Neural cell (in vitro differentiated cells): Measurements from ENCODE around the gene INSM2. TPM values are rescaled to one million over a fixed set of nuclear protein-coding genes. Genes with fewer than 3 reads are reported as not detected.

Experiments
- H2AFZ ChIP-seq: fragments of 200-600, 300-800 bp; sonication (generic), shearing (Covaris generic); 2 replicates; pipeline ENCODE4 v1.6.0; 2014; ENCODE audit warnings: low read depth, mild to moderate bottlenecking, antibody characterized with exemption, low read length, moderate library complexity
- H3F3A ChIP-seq: fragments of 200-600 bp; shearing (Covaris generic); 2 replicates; pipeline ENCODE4 v1.6.1; 2016; ENCODE audit warnings: mild to moderate bottlenecking, moderate library complexity, mixed read lengths, antibody characterized with exemption, low read length; ENCODE audit not compliant: insufficient read depth, poor library complexity, severe bottlenecking
- H3K27ac ChIP-seq: fragments of 200-600, 300-800 bp; sonication (generic), shearing (Covaris generic); 2 replicates; pipeline ENCODE4 v1.5.1; 2014; ENCODE audit warnings: mild to moderate bottlenecking, low read length, moderate library complexity
- H3K27me3 ChIP-seq: fragments of 300-800, 200-600 bp; sonication (generic), shearing (Covaris generic); 2 replicates; pipeline ENCODE4 v1.6.0; 2014; ENCODE audit warnings: mild to moderate bottlenecking, low read depth, low read length, moderate library complexity; ENCODE audit not compliant: insufficient read depth
- H3K36me3 ChIP-seq: fragments of 300-800, 200-600 bp; sonication (generic), shearing (Covaris generic); 2 replicates; pipeline ENCODE4 v1.5.1; 2014; ENCODE audit warnings: mild to moderate bottlenecking, antibody characterized with exemption, low read length, moderate library complexity; ENCODE audit not compliant: insufficient read depth
- H3K4me2 ChIP-seq: fragments of 300-800, 200-600 bp; sonication (generic), shearing (Covaris generic); 2 replicates; pipeline ENCODE4 v1.6.0; 2014; ENCODE audit warnings: mild to moderate bottlenecking, low read length
- H3K4me3 ChIP-seq: fragments of 300-800, 200-600 bp; sonication (generic), shearing (Covaris generic); 2 replicates; pipeline ENCODE4 v1.5.1; 2014; ENCODE audit warnings: mild to moderate bottlenecking, low read length, moderate library complexity
- H3K79me2 ChIP-seq: fragments of 200-600 bp; shearing (Covaris generic); replicated peaks from 2 replicates; pipeline ENCODE4 v1.6.0; 2014; ENCODE audit warnings: mild to moderate bottlenecking, low read length, moderate library complexity; ENCODE audit not compliant: insufficient read depth
- H3K9ac ChIP-seq: fragments of 300-800, 200-600 bp; sonication (generic), shearing (Covaris generic); 2 replicates; pipeline ENCODE4 v1.6.1; 2016; ENCODE audit warnings: mild to moderate bottlenecking, low read length, mixed read lengths
- H3K9me2 ChIP-seq: fragments of 200-600 bp; shearing (Covaris generic); 2 replicates; pipeline ENCODE4 v1.6.1; 2016; ENCODE audit warnings: mild to moderate bottlenecking, low read length, mixed read lengths; ENCODE audit not compliant: insufficient read depth
- H3K9me3 ChIP-seq: fragments of 200-600, 300-800 bp; sonication (generic), shearing (Covaris generic); 2 replicates; pipeline ENCODE4 v1.6.1; 2016; ENCODE audit warnings: mild to moderate bottlenecking, mixed run types, low read length, moderate library complexity, mixed read lengths
- H4K20me1 ChIP-seq: fragments of 200-600 bp; shearing (Covaris generic); 2 replicates; pipeline ENCODE4 v1.6.1; 2016; ENCODE audit warnings: mild to moderate bottlenecking, mixed run types; ENCODE audit not compliant: insufficient read depth
- CTCF ChIP-seq: fragments of 450-650 bp; IDR thresholded peaks from 2 replicates; pipeline ENCODE4 v1.5.1; 2014; ENCODE audit warnings: antibody characterized with exemption, mild to moderate bottlenecking, moderate library complexity; ENCODE audit not compliant: poor library complexity, severe bottlenecking
- EP300 ChIP-seq: fragments of 450-650 bp; conservative IDR thresholded peaks from 2 replicates; pipeline ENCODE4 v1.6.1; 2014; ENCODE audit warnings: antibody characterized with exemption, mild to moderate bottlenecking, moderate library complexity; ENCODE audit not compliant: poor library complexity, severe bottlenecking
- EZH2 ChIP-seq: fragments of 200-600, 300-800 bp; shearing (Covaris generic), sonication (generic); IDR thresholded peaks from 2 replicates; pipeline ENCODE4 v1.6.1; 2014; ENCODE audit warnings: antibody characterized with exemption, low read length, borderline replicate concordance, mild to moderate bottlenecking; ENCODE audit not compliant: insufficient read depth, poor library complexity, severe bottlenecking
- MXI1 ChIP-seq: fragments of 450-650 bp; conservative IDR thresholded peaks from 2 replicates; pipeline ENCODE4 v1.6.1; 2014; ENCODE audit warnings: antibody characterized with exemption, mild to moderate bottlenecking; ENCODE audit not compliant: poor library complexity, severe bottlenecking
- POLR2AphosphoS5 ChIP-seq: IDR thresholded peaks from 2 replicates; pipeline ENCODE4 v1.6.1; 2012
- RAD21 ChIP-seq: fragments of 450-650 bp; conservative IDR thresholded peaks from 2 replicates; pipeline ENCODE4 v1.6.1; 2014; ENCODE audit warnings: antibody characterized with exemption, mild to moderate bottlenecking, moderate library complexity
- REST ChIP-seq: IDR thresholded peaks from 2 replicates; pipeline ENCODE4 v1.6.1; 2012; ENCODE audit warnings: borderline replicate concordance
- SMC3 ChIP-seq: fragments of 450-650 bp; conservative IDR thresholded peaks from 2 replicates; pipeline ENCODE4 v1.6.1; 2014; ENCODE audit warnings: antibody characterized with exemption, mild to moderate bottlenecking, moderate library complexity; ENCODE audit not compliant: poor library complexity
- TAF1 ChIP-seq: IDR thresholded peaks from 2 replicates; pipeline ENCODE4 v1.6.1; 2012; ENCODE audit warnings: low read depth
- polyA plus RNA-seq: library from polyadenylated mRNA; depleted of rRNA; stranded (reverse); fragments of >200 nt; gene quantifications from 2 replicates; pipeline ENCODE4 v1.2.3, GENCODE V29; 2014

The INSM2 gene
- polyA plus RNA-seq, 1 donor from 2014 or later: 2.4 TPM

DNA sequence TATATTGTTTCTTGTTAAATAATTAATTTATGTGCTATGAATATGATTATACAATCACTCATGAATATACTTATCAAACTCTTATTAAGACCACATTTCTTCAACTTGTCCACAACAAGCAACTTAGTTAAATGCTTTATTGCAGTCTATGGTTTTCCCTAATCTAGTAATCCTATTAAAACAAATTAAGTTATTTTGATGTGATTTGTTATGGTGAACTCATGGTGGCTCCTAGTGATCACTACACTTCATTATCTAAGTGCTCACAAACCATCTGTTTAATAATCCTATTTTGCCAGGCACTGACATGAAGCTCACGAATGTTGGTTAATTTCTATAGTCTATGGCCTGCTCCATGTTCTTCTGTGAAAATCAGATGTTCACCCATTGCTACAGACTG lies 42.9 kb downstream of the INSM2 start:
- H3K36me3 ChIP-seq: no peaks in the 10 kb centered on the region
- TF ChIP-seq EP300 (no peak), POLR2AphosphoS5 (no peak), SMC3 (no peak), EZH2 (no peak), TAF1 (no peak), REST (no peak), CTCF (no peak), RAD21 (no peak), MXI1 (no peak)
- no peaks in the 10 kb centered on the region for H3K9me3 ChIP-seq
- H3K79me2 ChIP-seq: no peaks in the 10 kb centered on the region
- no peak overlapping the region for H2AFZ ChIP-seq
- H3K9me2 ChIP-seq: no peaks in the 10 kb centered on the region
- no peak overlapping the region for H3K9ac ChIP-seq
- no peak overlapping the region for H3K4me3 ChIP-seq
- H3K27ac ChIP-seq: no peak overlapping the region
- H4K20me1 ChIP-seq: no peaks in the 10 kb centered on the region
- H3F3A ChIP-seq: no peaks in the 10 kb centered on the region
- H3K4me2 ChIP-seq: no peak overlapping the region
- no peaks in the 10 kb centered on the region for H3K27me3 ChIP-seq

DNA sequence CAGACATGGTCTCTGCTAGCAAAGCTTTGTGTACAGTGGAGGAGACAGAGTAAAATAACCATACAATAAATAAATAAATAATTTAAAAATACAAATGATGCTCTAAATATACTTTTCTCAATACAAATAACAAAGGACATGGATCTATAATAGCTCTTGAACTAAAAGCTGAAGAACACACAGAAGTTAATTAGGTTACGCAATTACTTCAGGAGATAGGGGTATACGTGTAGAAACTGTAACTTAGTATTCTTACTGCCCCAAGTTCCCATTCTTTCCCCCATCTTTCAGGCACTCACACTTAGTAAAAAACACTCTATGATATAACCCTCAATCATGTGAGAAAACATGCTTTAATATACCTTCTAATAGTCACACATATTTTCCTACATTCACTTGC lies 44.2 kb downstream of the INSM2 start:
- Histone ChIP-seq H2AFZ (no peak overlapping the region), H3K27ac (no peak overlapping the region), H3K4me3 (no peak overlapping the region), H3K36me3 (no peaks in the 10 kb centered on the region), H3K79me2 (no peaks in the 10 kb centered on the region), H3K9ac (no peak overlapping the region), H4K20me1 (no peaks in the 10 kb centered on the region), H3K9me3 (no peaks in the 10 kb centered on the region), H3K4me2 (no peak overlapping the region), H3K9me2 (no peaks in the 10 kb centered on the region), H3F3A (no peaks in the 10 kb centered on the region), H3K27me3 (no peaks in the 10 kb centered on the region)
- TF ChIP-seq RAD21: no peak
- TF ChIP-seq POLR2AphosphoS5: no peak
- no peak for TF ChIP-seq SMC3
- no peak for TF ChIP-seq MXI1
- TF ChIP-seq EZH2: no peak
- no peak for TF ChIP-seq TAF1
- no peak for TF ChIP-seq EP300
- no peak for TF ChIP-seq CTCF
- TF ChIP-seq REST: no peak
